ENCODE measurements around the gene JRKL. TPM values are rescaled to one million over a fixed set of nuclear protein-coding genes. Genes with fewer than 3 reads are reported as not detected.

The JRKL gene
- total and polyA plus RNA-seq, 4 donors = 6.3 to 15.4 (median 10.0) TPM

GRCh38 chr11:96358321-96358720 is 31.5 kb upstream of the JRKL start:
- intact Hi-C loops (cut with DNase I) = no loop called here
- peaks cover 0 to 5% of the 10 kb centered on the region in 2 donors for H3K36me3 ChIP-seq (ENCODE audit: control insufficient read depth in 1 of 2, insufficient read depth in 2 of 2, low read length in 1 of 2)
- no peak for DNase-seq
- WGBS, 2 donors = 90 to 91% methylated on average over 3 of the region's 3 CpGs
- no peak overlapping the region for H3K4me3 ChIP-seq (ENCODE audit: low read length in 2 of 2)
- no peak overlapping the region for H3K27ac ChIP-seq (ENCODE audit: low read depth in 1 of 2, low read length in 2 of 2)
- H3K9me3 ChIP-seq (ENCODE audit: control insufficient read depth, low read length) = no peaks in the 10 kb centered on the region
- no peaks in the 10 kb centered on the region for H3K4me1 ChIP-seq (ENCODE audit: control insufficient read depth in 1 of 2, insufficient read depth in 2 of 2, low read length in 2 of 2)
- ATAC-seq (ENCODE audit: low FRiP score) = no peak
- H3K27me3 ChIP-seq (ENCODE audit: control insufficient read depth in 1 of 2, insufficient read depth in 2 of 2, low read length in 1 of 2) = no peaks in the 10 kb centered on the region

DNA sequence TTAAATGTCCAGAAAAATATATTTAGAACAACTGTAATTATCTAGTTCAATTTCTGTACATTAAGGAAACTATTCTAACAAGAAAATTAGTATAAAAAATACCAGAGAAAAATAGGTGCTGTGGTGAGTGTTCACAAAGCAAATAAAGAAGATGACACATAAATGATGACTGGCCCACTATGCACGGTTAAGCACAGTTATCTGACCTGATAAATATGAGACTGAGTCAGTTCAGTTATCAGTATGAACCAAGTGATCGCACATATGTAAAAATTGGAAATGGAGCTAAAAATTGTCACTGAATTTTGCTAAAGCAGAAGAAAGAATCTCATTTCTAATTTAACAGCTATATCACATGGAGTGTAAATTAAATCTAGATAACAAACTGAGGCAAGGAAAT is 28.0 kb upstream of the JRKL start:
- ATAC-seq (ENCODE audit: low FRiP score) (no peak), DNase-seq (no peak)
- Histone ChIP-seq H3K4me1 (ENCODE audit: control insufficient read depth in 1 of 2, insufficient read depth in 2 of 2, low read length in 2 of 2) (no peaks in the 10 kb centered on the region), H3K36me3 (ENCODE audit: control insufficient read depth in 1 of 2, insufficient read depth in 2 of 2, low read length in 1 of 2) (peaks cover 0 to 5% of the 10 kb centered on the region in 2 donors), H3K9me3 (ENCODE audit: control insufficient read depth, low read length) (no peaks in the 10 kb centered on the region), H3K4me3 (ENCODE audit: low read length in 2 of 2) (no peak overlapping the region), H3K27ac (ENCODE audit: low read depth in 1 of 2, low read length in 2 of 2) (no peak overlapping the region), H3K27me3 (ENCODE audit: control insufficient read depth in 1 of 2, insufficient read depth in 2 of 2, low read length in 1 of 2) (no peaks in the 10 kb centered on the region)
- intact Hi-C loops (cut with DNase I) = no loop called here
- 77% methylated on average over 2 of the region's 2 CpGs for WGBS, 2 donors

DNA sequence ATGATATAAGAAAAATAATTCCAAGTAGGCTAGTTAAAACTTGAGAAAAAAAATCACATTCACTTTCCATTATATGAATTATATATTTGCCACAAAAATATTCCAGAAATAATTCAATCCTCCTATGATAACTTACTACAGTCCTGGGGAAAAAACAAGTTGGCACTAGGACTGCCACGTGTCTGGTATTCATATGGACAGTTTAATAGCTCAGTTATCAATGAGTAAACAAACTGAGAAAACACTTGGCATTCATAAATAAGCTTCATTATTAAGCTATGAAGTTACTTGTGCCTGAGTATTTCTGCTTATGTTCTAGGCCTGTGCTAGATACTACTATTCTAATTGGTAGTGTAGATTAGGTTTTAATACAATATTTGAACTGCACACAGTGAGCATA is 24.3 kb upstream of the JRKL start:
- intact Hi-C loops (cut with DNase I) = no loop called here
- Histone ChIP-seq H3K9me3 (ENCODE audit: control insufficient read depth, low read length) (no peaks in the 10 kb centered on the region), H3K4me1 (ENCODE audit: control insufficient read depth in 1 of 2, insufficient read depth in 2 of 2, low read length in 2 of 2) (no peaks in the 10 kb centered on the region), H3K27me3 (ENCODE audit: control insufficient read depth in 1 of 2, insufficient read depth in 2 of 2, low read length in 1 of 2) (no peaks in the 10 kb centered on the region), H3K27ac (ENCODE audit: low read depth in 1 of 2, low read length in 2 of 2) (no peak overlapping the region), H3K4me3 (ENCODE audit: low read length in 2 of 2) (no peak overlapping the region), H3K36me3 (ENCODE audit: control insufficient read depth in 1 of 2, insufficient read depth in 2 of 2, low read length in 1 of 2) (no peaks in the 10 kb centered on the region)
- ATAC-seq (ENCODE audit: low FRiP score) (no peak), DNase-seq (no peak)
- WGBS, 2 donors = 50 to 58% methylated on average over 1 of the region's 1 CpG

- no peak overlapping the region for H3K4me3 ChIP-seq (ENCODE audit: low read length in 2 of 2)
- intact Hi-C loops (cut with DNase I) = no loop called here
- H3K36me3 ChIP-seq (ENCODE audit: control insufficient read depth in 1 of 2, insufficient read depth in 2 of 2, low read length in 1 of 2) = no peaks in the 10 kb centered on the region
- no peak overlapping the region for H3K27ac ChIP-seq (ENCODE audit: low read depth in 1 of 2, low read length in 2 of 2)
- no peak for ATAC-seq (ENCODE audit: low FRiP score)
- 93 to 94% methylated on average over 1 of the region's 1 CpG for WGBS, 2 donors
- H3K9me3 ChIP-seq (ENCODE audit: control insufficient read depth, low read length) = no peaks in the 10 kb centered on the region
- no peaks in the 10 kb centered on the region for H3K27me3 ChIP-seq (ENCODE audit: control insufficient read depth in 1 of 2, insufficient read depth in 2 of 2, low read length in 1 of 2)
- DNase-seq = no peak
- no peaks in the 10 kb centered on the region for H3K4me1 ChIP-seq (ENCODE audit: control insufficient read depth in 1 of 2, insufficient read depth in 2 of 2, low read length in 2 of 2)
Measured at GRCh38 chr11:96366024-96366423, 23.8 kb upstream of the JRKL start.

GRCh38 chr11:96367342-96367741 is 22.5 kb upstream of the JRKL start:
- Histone ChIP-seq H3K36me3 (ENCODE audit: control insufficient read depth in 1 of 2, insufficient read depth in 2 of 2, low read length in 1 of 2) (no peaks in the 10 kb centered on the region), H3K27ac (ENCODE audit: low read depth in 1 of 2, low read length in 2 of 2) (no peak overlapping the region), H3K4me1 (ENCODE audit: control insufficient read depth in 1 of 2, insufficient read depth in 2 of 2, low read length in 2 of 2) (no peaks in the 10 kb centered on the region), H3K27me3 (ENCODE audit: control insufficient read depth in 1 of 2, insufficient read depth in 2 of 2, low read length in 1 of 2) (no peaks in the 10 kb centered on the region), H3K4me3 (ENCODE audit: low read length in 2 of 2) (no peak overlapping the region), H3K9me3 (ENCODE audit: control insufficient read depth, low read length) (no peaks in the 10 kb centered on the region)
- no peak for ATAC-seq (ENCODE audit: low FRiP score)
- no peak for DNase-seq
- WGBS, 2 donors = 95 to 96% methylated on average over 2 of the region's 2 CpGs
- intact Hi-C loops (cut with DNase I) = no loop called here

- ATAC-seq (ENCODE audit: low FRiP score) (no peak), DNase-seq (no peak)
- Histone ChIP-seq H3K36me3 (ENCODE audit: control insufficient read depth in 1 of 2, insufficient read depth in 2 of 2, low read length in 1 of 2) (no peaks in the 10 kb centered on the region), H3K27ac (ENCODE audit: low read depth in 1 of 2, low read length in 2 of 2) (no peak overlapping the region), H3K9me3 (ENCODE audit: control insufficient read depth, low read length) (no peaks in the 10 kb centered on the region), H3K4me1 (ENCODE audit: control insufficient read depth in 1 of 2, insufficient read depth in 2 of 2, low read length in 2 of 2) (no peaks in the 10 kb centered on the region), H3K27me3 (ENCODE audit: control insufficient read depth in 1 of 2, insufficient read depth in 2 of 2, low read length in 1 of 2) (no peaks in the 10 kb centered on the region), H3K4me3 (ENCODE audit: low read length in 2 of 2) (no peak overlapping the region)
- intact Hi-C loops (cut with DNase I) = no loop called here
- 95 to 96% methylated on average over 4 of the region's 4 CpGs for WGBS, 2 donors
Measured at GRCh38 chr11:96373826-96374225, 16.0 kb upstream of the JRKL start.

GRCh38 chr11:96376796-96377195 is 13.0 kb upstream of the JRKL start:
- 85 to 88% methylated on average over 1 of the region's 1 CpG for WGBS, 2 donors
- Histone ChIP-seq H3K4me1 (ENCODE audit: control insufficient read depth in 1 of 2, insufficient read depth in 2 of 2, low read length in 2 of 2) (no peaks in the 10 kb centered on the region), H3K36me3 (ENCODE audit: control insufficient read depth in 1 of 2, insufficient read depth in 2 of 2, low read length in 1 of 2) (no peaks in the 10 kb centered on the region), H3K27me3 (ENCODE audit: control insufficient read depth in 1 of 2, insufficient read depth in 2 of 2, low read length in 1 of 2) (no peaks in the 10 kb centered on the region), H3K4me3 (ENCODE audit: low read length in 2 of 2) (no peak overlapping the region), H3K27ac (ENCODE audit: low read depth in 1 of 2, low read length in 2 of 2) (no peak overlapping the region), H3K9me3 (ENCODE audit: control insufficient read depth, low read length) (no peaks in the 10 kb centered on the region)
- intact Hi-C loops (cut with DNase I) = no loop called here
- DNase-seq = no peak
- no peak for ATAC-seq (ENCODE audit: low FRiP score)

GRCh38 chr11:96384156-96384555 is 5.7 kb upstream of the JRKL start:
- WGBS, 2 donors = 69 to 82% methylated on average over 3 of the region's 3 CpGs

DNA sequence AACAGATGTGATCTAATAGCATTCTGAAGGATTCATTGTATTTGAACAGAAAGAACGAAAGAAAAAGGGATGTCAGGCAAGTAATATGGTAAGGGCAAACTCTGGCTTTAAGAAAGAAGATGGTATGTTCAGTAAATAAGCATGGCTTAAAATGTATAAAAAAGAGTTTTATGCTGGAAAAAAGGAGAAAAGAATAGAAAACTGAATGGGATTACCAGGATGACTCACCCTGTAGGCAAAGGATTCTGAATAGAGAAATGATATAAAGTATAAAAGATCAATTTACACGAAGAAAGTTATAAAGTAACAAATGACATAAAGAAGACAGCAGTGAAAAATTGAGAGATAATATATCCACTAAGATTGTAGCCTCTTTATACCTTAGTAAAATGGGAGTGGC is 4.6 kb upstream of the JRKL start:
- DNase-seq (no peak), ATAC-seq (ENCODE audit: low FRiP score) (no peak)
- H3K27me3 ChIP-seq (ENCODE audit: control insufficient read depth in 1 of 2, insufficient read depth in 2 of 2, low read length in 1 of 2) = no peaks in the 10 kb centered on the region
- H3K4me1 ChIP-seq (ENCODE audit: control insufficient read depth in 1 of 2, insufficient read depth in 2 of 2, low read length in 2 of 2) = no peaks in the 10 kb centered on the region
- no peak overlapping the region for H3K4me3 ChIP-seq (ENCODE audit: low read length in 2 of 2)
- intact Hi-C loops (cut with DNase I) = loop anchor here in 1 of 2 donors (10.0 kb wide), 1 partner anchor 540 kb away; no protein-coding TSS in a partner anchor
- H3K36me3 ChIP-seq (ENCODE audit: control insufficient read depth in 1 of 2, insufficient read depth in 2 of 2, low read length in 1 of 2) = no peaks in the 10 kb centered on the region
- 85% methylated on average over 2 of the region's 2 CpGs for WGBS, 2 donors
- no peaks in the 10 kb centered on the region for H3K9me3 ChIP-seq (ENCODE audit: control insufficient read depth, low read length)
- H3K27ac ChIP-seq (ENCODE audit: low read depth in 1 of 2, low read length in 2 of 2) = no peak overlapping the region

More at GRCh38 chr11:96384156-96384555, 5.7 kb upstream of the JRKL start:
- Histone ChIP-seq H3K4me3 (ENCODE audit: low read length in 2 of 2) (no peak overlapping the region), H3K27me3 (ENCODE audit: control insufficient read depth in 1 of 2, insufficient read depth in 2 of 2, low read length in 1 of 2) (no peaks in the 10 kb centered on the region), H3K36me3 (ENCODE audit: control insufficient read depth in 1 of 2, insufficient read depth in 2 of 2, low read length in 1 of 2) (no peaks in the 10 kb centered on the region), H3K9me3 (ENCODE audit: control insufficient read depth, low read length) (no peaks in the 10 kb centered on the region), H3K4me1 (ENCODE audit: control insufficient read depth in 1 of 2, insufficient read depth in 2 of 2, low read length in 2 of 2) (no peaks in the 10 kb centered on the region), H3K27ac (ENCODE audit: low read depth in 1 of 2, low read length in 2 of 2) (no peak overlapping the region)
- ATAC-seq (ENCODE audit: low FRiP score) = no peak
- no peak for DNase-seq
- intact Hi-C loops (cut with DNase I) = loop anchor here in 1 of 2 donors (10.0 kb wide), 1 partner anchor 539 kb away; no protein-coding TSS in a partner anchor

Measured in aorta (tissue), 5 donors.